ENCODE results near the gene UTP20. TPM values are rescaled to one million over a fixed set of nuclear protein-coding genes. Genes with fewer than 3 reads are reported as not detected.

Gene UTP20
- total RNA-seq, 1 experiment from 2014 or later = 23.7 TPM

GRCh38 chr12:101330631-101331030 is 50.7 kb downstream of the UTP20 start:
- Histone ChIP-seq H3K27me3 (replicated peaks; ENCODE audit: control insufficient read depth, insufficient read depth, low read length) (no peaks in the 10 kb centered on the region), H3K4me3 (ENCODE audit: low read depth, low read length) (no peak overlapping the region), H3K36me3 (ENCODE audit: control insufficient read depth, insufficient read depth, low read length) (no peaks in the 10 kb centered on the region), H3K9me3 (no peaks in the 10 kb centered on the region), H3K4me1 (no peaks in the 10 kb centered on the region)
- no peaks in the 10 kb centered on the region for H3K4me1 Mint-ChIP-seq (ENCODE audit: low read depth, unreplicated experiment)
- ChIA-PET POLR2A (no interaction called here), CTCF (no interaction called here)
- no peaks in the 10 kb centered on the region for H3K27me3 Mint-ChIP-seq (ENCODE audit: insufficient read depth, unreplicated experiment)
- peaks cover 25% of the 10 kb centered on the region for H3K36me3 Mint-ChIP-seq (ENCODE audit: insufficient read depth, unreplicated experiment)
- H3K27ac Mint-ChIP-seq (ENCODE audit: unreplicated experiment) = no peak overlapping the region
- no peak for TF ChIP-seq CTCF (IDR thresholded peaks at IDR 0.05; ENCODE audit: insufficient read depth in 1 of 2, low read depth in 1 of 2, low read length in 1 of 2, severe bottlenecking in 1 of 2, unreplicated experiment in 1 of 2)
- DNase-seq = no peak
- no peaks in the 10 kb centered on the region for H3K9me3 Mint-ChIP-seq (ENCODE audit: unreplicated experiment)
- no TSS peak for BruUV-seq (replicated peaks)
- no peak overlapping the region for H3K4me3 Mint-ChIP-seq (ENCODE audit: unreplicated experiment)
- intact Hi-C loops (cut with micrococcal nuclease; ENCODE audit: unreplicated experiment) = no loop called here

DNA sequence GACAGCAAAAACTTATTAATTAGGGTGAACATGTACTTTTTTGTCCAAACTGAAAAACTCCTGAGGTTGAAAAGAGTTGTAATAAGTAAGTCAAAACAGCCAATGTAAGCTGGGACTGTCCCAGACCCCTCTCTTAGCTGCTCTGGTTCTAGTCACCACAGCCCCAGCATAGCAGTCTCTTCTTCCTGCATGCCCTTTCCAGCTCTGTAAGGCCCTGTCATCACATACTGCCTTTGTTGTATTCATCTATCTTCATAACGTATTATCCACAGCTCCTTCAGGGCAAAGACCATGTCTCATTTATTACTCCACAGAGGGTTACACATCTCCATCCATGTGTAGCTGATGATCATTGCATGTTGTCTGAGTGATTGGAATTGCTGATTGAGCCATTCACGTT is 56.5 kb downstream of the UTP20 start:
- Histone ChIP-seq H3K36me3 (ENCODE audit: control insufficient read depth, insufficient read depth, low read length) (no peaks in the 10 kb centered on the region), H3K9me3 (no peaks in the 10 kb centered on the region), H3K27me3 (replicated peaks; ENCODE audit: control insufficient read depth, insufficient read depth, low read length) (no peaks in the 10 kb centered on the region), H3K4me3 (ENCODE audit: low read depth, low read length) (no peak overlapping the region), H3K4me1 (no peaks in the 10 kb centered on the region)
- no peaks in the 10 kb centered on the region for H3K4me1 Mint-ChIP-seq (ENCODE audit: low read depth, unreplicated experiment)
- H3K4me3 Mint-ChIP-seq (ENCODE audit: unreplicated experiment) = no peak overlapping the region
- ChIA-PET POLR2A (no interaction called here), CTCF (interaction anchor here (0.7 kb wide), 1 partner anchor 39 kb away, joined by 3 read pairs; no protein-coding TSS in a partner anchor)
- no peak overlapping the region for H3K27ac Mint-ChIP-seq (ENCODE audit: unreplicated experiment)
- peaks cover 6% of the 10 kb centered on the region for H3K36me3 Mint-ChIP-seq (ENCODE audit: insufficient read depth, unreplicated experiment)
- H3K27me3 Mint-ChIP-seq (ENCODE audit: insufficient read depth, unreplicated experiment) = no peaks in the 10 kb centered on the region
- no peak for TF ChIP-seq CTCF (IDR thresholded peaks at IDR 0.05; ENCODE audit: insufficient read depth in 1 of 2, low read depth in 1 of 2, low read length in 1 of 2, severe bottlenecking in 1 of 2, unreplicated experiment in 1 of 2)
- H3K9me3 Mint-ChIP-seq (ENCODE audit: unreplicated experiment) = no peaks in the 10 kb centered on the region
- BruUV-seq (replicated peaks) = no TSS peak
- intact Hi-C loops (cut with micrococcal nuclease; ENCODE audit: unreplicated experiment) = no loop called here
- no peak for DNase-seq

DNA sequence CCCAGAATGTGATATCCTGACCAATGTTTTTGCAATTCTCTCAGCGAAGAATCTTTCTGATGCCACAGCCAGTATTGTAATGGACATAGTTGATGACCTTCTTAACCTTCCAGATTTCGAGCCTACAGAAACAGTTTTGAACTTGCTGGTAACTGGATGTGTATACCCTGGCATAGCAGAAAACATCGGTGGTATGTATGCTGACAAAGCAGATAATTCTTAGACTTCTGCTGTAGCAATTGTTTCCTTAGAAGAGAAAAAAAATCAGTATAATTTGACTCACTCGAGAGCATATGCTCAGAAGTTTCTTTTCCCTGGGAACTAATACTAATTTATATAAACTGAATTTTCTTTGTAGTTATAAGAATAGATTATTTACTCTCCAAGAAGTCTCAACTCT is 58.2 kb downstream of the UTP20 start:
- H3K9me3 Mint-ChIP-seq (ENCODE audit: unreplicated experiment) = no peaks in the 10 kb centered on the region
- no peaks in the 10 kb centered on the region for H3K36me3 ChIP-seq (ENCODE audit: control insufficient read depth, insufficient read depth, low read length)
- H3K27me3 Mint-ChIP-seq (ENCODE audit: insufficient read depth, unreplicated experiment) = no peaks in the 10 kb centered on the region
- peaks cover 8% of the 10 kb centered on the region for H3K36me3 Mint-ChIP-seq (ENCODE audit: insufficient read depth, unreplicated experiment)
- ChIA-PET CTCF (no interaction called here), POLR2A (no interaction called here)
- no peaks in the 10 kb centered on the region for H3K9me3 ChIP-seq
- H3K4me3 Mint-ChIP-seq (ENCODE audit: unreplicated experiment) = no peak overlapping the region
- intact Hi-C loops (cut with micrococcal nuclease; ENCODE audit: unreplicated experiment) = no loop called here
- TF ChIP-seq CTCF (IDR thresholded peaks at IDR 0.05; ENCODE audit: insufficient read depth in 1 of 2, low read depth in 1 of 2, low read length in 1 of 2, severe bottlenecking in 1 of 2, unreplicated experiment in 1 of 2) = no peak
- H3K4me3 ChIP-seq (ENCODE audit: low read depth, low read length) = no peak overlapping the region
- no peaks in the 10 kb centered on the region for H3K27me3 ChIP-seq (replicated peaks; ENCODE audit: control insufficient read depth, insufficient read depth, low read length)
- H3K4me1 Mint-ChIP-seq (ENCODE audit: low read depth, unreplicated experiment) = no peaks in the 10 kb centered on the region
- H3K4me1 ChIP-seq = no peaks in the 10 kb centered on the region
- no TSS peak for BruUV-seq (replicated peaks)
- no peak for DNase-seq
- no peak overlapping the region for H3K27ac Mint-ChIP-seq (ENCODE audit: unreplicated experiment)
